Measurements from ENCODE around the gene HUNK.

- TF ChIP-seq CTCF (IDR thresholded peaks at IDR 0.05; ENCODE audit: low read depth, low read length) (no peak), POLR2A (IDR thresholded peaks at IDR 0.05; ENCODE audit: extremely low read depth, insufficient read length) (no peak), MAX (IDR thresholded peaks at IDR 0.05; ENCODE audit: low read depth, low read length) (no peak)
These were observed 53.7 kb downstream of the HUNK start for GRCh38 chr21:31926498-31926897.
